HG02623 (cell line): ENCODE results near the gene BICDL1.
A peak's percentile ranks its signal among the peaks of the same experiment; 100 is the strongest.
"Not testable (repeated sequence)": the region's sequence is repeated elsewhere in the genome, so short reads cannot be mapped to it uniquely, and the experiment has no call there.

Experiments
- ATAC-seq: cut with Tn5 transposase; IDR thresholded peaks from one replicate; pipeline ENCODE4 v1.9.1; 2021; ENCODE audit warnings: moderate library complexity; ENCODE audit not compliant: unreplicated experiment

The BICDL1 gene

DNA sequence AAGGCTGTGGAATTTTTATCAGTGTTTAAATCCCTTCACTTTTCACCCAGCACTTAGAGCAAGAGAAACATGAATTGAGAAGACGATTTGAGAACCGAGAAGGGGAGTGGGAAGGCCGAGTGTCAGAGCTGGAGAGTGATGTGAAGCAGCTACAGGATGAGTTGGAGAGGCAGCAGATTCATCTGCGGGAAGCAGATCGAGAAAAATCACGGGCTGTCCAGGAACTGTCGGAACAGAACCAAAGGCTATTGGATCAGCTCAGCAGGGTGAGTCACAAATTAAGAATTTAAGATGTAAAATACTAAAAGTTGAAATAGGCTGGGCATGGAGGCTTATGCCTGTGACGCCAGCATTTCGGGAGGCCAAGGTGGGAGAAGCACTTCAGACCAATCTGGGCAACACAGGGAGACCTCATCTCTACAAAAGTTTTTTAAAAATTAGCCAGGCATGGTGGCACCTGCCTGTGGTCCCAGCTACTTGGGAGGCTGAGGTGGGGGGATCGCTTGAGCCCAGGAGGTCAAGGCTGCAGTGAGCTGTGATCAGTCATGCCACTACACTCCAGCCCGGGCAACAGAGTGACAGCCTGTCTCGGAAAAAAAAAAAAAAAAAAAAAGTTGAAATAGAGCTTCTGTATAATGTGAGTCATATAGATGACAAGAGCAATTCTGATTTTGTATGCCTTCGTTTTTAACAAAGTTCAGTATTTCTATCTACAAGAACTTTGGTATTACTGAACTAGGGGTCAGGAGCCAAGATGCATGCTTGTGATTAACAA, 9.6 kb downstream of the BICDL1 start:
- no peak for ATAC-seq

DNA sequence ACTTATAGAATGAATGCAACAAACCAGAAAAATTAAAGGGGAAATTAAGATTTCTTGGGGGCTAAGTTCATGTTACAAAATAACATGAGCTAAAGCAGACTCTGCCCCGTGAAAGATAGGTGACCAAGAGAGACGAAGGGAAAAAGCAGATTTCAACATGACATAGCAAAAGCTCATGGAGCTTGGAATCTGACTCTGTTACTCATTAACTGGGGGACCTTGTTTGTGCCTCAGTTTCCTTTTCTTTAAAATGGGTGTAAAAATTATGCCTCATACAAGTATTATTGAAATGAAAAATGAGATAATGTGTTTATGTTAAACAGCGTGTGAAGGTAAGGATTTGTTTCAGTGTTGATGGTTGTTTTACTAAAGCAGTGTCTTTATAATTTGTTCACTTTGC, 11.5 kb downstream of the BICDL1 start:
- no peak for ATAC-seq

DNA sequence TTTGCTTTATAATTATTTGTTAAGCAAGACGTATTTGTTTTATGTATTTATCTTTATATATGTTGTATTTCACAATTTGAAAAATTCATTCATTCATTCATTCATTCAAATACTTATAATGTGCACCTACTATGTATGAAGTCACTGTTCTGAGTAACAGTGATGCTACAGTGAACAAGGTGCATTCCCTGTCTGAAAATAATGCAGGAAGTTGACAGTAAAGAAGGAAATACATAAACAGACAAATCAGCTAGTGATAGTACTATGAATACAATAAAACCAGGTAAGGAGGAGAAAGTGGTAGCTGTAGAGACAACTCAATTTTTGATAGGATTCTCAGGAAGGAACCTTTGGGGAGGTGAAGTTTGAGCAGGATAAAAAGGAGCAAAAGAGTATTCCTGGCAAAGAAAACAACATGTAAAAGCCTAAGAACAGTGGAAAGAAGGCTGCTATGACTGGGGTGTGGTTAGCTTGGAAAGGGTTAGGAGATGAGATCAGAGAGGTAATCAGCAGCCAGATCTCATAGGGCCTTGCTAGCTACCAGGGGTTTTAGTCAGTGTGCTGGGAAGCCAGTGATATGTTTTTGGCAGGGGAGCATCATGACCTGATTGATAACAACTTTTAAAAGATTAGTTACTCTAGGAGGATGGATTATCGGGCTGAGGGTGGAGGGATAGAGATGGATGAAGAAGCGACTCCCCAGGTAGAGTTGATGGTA, 17.4 kb downstream of the BICDL1 start:
- ATAC-seq, result no peak

DNA sequence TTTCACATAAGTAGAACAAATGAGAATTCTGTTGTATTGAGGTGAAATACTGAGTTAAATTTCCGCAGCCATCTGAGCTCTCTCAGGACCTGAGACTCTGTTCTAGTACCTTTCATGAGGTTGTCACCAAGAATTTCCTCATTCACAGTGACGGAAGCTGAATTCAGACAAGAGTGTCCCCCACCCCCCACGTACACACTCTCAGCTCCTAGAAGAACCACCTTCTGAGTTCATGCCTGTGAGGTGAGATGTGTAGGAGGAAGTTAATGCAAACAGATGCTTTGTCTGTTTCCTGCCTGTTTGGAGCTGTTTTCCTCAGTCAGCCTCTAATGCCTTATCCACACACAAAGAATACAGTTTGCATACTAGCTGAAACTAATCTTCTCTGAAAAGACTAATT, 18.2 kb downstream of the BICDL1 start:
- ATAC-seq, result no peak

DNA sequence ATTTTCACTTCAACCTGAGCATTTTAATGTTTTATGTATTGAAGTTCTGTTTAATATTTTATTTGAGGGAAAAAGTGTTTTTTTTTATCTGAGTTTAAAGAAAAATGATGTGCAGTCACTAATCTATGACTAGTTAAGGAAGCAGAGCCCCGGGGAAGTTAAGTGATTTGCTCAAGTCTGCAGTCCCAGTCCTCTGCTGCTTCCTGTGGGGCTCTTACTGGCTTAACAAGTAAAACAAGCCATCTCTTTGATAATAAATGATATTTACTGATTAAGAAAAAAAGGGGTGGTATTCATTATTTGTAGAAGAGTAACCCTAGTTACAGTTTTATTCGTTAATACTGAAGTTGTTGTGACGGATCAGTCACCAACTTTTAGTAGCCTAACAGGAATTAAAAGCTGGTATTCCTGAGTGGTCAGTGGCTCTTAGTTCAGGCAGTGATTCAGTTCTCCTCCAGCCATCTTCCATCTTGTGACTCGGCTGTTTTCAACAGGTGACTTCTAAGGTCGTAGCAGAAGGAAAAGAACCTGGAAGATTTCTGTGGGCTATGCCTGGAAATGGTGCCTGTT, 21.7 kb downstream of the BICDL1 start:
- ATAC-seq, result no peak

DNA sequence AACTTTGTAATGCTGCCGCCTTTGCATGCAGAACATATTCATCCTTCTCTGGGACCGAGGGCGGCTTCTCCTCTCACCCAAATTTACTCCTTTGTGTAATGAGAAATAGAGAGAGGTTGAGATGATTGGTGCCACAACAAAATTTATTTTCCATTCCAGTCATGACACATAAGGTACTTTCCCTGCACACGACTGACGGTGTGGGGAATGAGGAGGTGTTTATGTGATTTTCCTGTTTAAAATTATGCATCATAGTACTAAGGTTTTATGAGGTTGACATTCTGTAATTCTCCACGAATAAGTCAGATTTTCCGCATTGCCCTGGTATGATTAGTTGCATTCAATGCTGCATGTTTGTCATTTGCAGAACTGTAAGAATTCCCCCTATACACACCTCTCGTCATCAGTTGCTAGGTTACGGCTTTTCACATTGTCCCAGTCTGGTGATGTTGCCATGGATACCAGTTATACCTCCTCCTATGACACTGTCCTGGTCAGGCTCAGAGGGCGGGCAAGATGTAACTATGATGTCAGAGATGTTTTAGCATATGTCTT, 23.1 kb downstream of the BICDL1 start:
- peak; percentile 75 for ATAC-seq

DNA sequence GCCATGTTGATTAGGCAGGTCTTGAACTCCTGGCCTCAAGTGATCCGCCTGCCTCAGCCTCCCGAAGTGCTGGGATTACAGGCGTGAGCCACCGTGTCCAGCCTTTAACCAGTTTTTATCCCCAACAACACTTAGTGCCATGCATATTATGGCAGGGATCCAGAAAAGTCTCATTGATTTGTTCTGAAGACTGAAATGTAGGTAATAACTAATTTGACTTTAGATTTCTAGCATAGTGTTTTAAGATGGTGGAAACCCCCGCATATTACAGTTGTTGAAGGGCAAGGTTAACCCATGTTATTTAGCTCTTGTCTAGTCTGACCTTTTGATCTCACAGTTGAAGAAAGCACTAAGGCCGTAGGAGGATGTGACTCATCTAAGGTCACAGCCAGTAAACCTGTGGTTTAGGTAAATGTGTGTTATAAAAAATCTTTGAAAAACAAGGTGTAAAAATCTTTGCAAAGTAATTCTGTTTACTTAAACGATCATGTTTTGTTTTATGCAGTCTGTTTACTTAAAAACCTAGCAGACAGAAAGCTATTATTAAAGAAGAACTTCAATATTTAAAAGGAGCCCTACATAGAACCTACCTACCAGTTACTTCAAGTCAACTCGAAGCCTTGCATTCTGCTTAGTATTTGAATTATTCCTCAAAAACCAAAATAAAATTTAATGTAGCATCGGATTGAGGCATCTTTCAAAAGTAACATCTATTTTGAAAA, 24.8 kb downstream of the BICDL1 start:
- ATAC-seq, result peak; percentile 48

DNA sequence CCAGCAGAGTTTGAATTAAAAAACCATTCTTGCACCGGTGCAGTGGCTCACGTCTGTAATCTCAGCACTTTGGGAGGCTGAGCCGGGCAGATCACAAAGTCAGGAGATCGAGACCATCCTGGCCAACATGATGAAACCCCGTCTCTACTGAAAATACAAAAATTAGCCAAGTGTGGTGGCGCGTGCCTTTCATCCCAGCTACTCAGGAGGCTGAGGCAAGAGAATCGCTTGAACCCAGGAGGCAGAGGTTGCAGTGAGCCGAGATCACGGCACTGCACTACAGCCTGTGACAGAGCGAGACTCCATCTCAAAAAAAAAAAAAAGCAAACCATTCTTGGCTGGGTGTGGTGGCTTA, 25.3 kb downstream of the BICDL1 start:
- not testable (repeated sequence) for ATAC-seq

DNA sequence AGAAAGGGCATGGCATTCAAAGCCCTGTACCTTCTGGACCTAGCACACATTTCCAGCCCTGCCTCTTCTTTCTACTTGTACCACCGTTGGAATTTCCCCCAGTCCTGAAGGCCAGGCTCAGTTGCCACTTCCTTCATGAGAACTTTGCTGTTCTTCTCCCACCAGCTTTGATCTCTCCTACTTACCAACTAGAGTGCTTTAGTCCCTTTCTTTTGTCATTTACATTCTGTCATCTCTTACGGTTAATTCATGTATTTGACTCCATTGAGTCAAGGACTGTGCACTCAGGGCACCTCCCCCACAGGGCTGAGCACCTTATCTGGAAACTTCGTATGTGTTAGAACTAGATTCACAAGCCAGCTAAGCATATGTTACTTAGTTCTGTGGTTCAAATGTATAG, 26.3 kb downstream of the BICDL1 start:
- ATAC-seq, result no peak

DNA sequence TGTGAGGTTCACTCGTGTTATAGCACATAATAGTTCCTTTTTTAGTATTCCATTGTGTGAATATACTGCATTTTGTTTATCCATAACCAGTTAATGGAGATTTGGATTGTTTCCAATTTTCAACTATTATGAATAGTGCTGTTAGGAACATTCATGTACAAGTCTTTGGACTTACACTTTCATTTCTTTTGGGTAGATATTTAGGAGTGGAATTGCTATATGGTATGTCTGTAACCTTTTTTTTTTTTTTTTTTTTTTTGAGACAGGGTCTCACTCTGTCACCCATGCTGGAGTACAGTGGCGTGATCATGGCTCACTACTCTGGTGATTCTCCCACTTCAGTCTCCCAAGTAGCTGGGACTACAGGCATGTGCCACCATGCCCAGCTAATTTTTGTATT, 27.2 kb downstream of the BICDL1 start:
- ATAC-seq, result not testable (repeated sequence)

DNA sequence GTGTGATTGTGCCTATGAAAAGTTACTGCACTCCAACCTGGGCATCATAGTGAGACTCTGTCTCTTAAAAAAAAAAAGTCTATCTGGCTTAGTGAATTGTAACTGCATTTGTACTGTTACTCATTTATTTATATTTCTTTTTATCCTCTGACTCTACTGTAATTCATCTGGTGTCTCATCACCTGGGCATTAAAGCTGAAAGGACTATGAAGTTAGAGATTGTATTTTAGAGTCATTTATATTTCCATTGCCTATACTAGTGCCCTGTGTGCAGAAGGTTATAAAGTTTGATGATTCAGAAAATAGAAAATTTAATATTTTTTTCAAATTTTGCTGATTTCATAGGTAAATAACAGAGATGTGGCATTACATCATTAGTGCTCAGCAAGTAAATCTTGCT, 30.2 kb downstream of the BICDL1 start:
- no peak for ATAC-seq

DNA sequence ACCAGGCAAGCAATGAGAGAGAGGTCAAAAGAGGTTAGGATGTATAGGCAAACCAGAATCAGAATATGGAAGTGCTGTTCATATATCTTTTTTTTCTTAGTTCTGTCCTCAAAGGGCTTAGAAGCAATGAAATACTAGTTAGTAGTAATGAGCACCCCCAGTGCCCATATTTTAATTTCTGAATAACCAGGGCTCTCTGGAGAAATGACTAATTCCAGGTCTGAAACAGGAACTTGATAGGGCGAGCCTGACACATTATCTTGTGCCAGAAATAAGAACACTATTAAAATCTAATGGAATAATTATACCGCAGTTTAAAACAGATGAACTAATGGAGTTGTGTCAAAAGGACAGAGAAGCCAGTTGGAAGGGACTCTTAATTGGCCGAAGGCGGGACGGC, 30.9 kb downstream of the BICDL1 start:
- ATAC-seq, result no peak

DNA sequence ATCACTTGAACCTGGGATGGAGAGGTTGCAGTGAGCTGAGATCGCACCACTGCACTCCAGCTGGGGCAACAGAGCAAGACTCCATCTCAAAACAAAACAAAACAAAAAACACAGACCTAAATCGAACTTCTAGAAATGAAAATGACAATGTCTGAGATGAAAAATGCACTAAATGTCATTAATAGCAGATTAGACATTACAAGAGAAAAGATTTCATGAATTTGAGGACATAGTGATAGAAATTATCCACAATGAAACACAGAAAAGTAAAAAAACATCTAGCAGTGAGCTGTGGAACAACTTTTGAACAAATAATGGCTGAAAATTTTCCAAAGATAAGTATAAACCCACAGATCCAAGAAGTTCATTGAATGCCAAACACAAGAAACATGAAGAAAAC, 35.2 kb downstream of the BICDL1 start:
- no peak for ATAC-seq

DNA sequence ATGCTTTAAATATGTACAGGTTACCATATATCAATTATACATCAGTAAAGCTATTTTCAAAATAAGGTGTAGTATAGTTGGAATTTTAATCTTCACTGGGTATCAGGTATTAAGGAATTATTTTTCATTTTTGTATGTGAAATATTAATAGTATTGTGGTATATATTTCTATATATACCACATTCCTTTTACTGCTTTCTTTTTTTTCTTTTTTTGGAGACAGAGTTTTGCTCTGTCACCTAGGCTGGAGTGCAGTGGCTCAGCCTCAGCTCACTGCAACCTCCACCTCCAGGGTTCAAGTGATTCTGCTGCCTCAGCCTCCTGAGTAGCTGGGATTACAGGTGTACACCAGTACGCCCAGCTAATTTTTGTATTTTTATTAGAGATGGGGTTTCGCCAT, 36.6 kb downstream of the BICDL1 start:
- no peak for ATAC-seq

DNA sequence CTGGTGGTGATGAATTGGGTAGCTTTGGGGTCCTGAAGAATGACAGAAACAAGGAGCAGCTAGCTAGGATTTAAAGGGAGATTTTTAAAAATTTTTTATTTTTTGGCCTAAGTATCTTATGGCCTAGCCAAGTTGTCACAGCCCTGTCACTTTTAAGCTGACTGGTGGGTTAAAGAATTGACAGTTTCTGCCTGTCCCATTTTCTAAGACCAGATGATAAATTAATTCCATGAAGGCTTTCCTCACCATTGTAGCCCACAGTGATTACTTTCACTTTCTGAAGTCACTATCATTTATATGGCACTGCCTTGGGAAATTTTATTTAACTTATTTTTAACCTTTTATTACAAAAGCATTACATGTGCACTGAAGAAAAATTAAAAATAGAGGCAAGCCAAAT, 43.2 kb downstream of the BICDL1 start:
- no peak for ATAC-seq

DNA sequence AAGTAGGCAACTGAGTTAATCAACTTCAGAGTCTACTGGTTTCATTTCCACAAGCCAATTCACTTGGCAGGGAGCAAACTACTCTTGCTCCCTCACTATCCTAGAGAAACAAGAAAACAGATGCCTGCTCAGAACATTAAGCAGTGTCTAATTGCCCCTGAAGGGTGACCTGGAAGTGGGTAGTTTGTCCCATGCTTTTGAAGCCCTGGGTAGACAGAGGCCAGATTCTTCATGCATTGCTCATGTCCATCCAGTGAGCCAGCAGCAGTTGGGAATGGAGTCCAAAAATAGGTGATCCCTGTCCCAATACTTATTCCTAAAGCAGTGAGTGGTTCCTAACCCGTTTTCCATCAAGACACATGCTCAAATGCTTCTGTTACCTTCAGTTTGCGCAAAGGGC, 48.8 kb downstream of the BICDL1 start:
- ATAC-seq, result no peak

DNA sequence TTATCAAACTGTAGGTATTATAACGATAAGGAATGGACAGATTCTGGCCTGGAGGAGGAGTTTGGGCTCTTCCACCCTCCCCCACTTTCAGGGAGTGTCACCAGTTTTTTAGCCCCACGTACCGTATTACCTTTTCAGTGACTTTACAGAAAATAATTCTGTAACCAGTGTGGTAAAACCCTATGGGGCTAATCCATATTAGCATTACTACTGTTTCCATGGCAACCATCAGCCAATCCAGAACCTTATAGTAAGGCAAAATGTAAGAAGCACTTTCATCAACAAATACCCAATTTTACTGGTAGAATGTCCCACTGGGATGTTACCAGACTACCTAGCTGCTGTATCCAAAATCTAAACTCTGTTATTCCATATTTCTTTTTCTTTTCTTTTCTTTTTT, 50.7 kb downstream of the BICDL1 start:
- no peak for ATAC-seq

DNA sequence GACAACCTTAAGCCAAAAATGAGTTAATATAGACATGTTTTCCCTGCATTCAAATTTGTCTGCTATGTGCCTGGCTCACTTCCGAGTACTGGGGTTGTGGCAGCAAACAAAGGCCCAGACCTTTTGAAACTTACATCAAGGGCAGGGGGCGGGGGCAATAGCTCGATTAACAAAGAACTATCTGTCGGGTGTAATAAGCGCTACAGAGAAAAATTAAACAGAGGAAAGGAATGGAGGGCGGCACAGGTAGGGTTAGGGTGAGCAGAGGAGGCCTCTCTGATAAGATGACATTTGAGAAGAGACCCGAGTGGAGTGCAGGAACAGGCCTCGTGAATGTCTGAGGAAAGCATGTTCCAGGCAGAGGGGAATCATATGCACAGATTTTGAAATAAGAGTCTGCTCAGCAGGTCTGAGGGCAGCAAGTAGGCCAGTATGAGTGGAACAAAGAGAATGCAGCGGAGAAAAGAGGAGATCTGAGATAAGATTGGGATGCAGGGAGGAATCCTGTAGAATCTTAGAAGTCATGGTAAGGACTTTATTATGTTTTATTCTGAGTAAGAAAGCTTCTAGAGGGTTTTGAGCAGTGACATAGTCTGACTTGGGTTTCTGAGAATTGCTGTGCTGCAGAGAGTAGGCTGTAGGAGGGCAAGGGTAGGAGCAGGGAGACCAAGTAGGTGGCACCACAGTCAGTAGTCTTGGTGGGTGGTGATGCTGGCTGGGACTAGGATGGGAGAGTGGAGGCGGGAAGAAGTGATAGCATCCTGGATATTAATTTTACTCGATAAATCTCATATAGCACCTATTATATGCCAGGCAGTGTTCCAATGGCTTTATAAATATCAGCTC, 52.6 kb downstream of the BICDL1 start:
- ATAC-seq, result no peak

DNA sequence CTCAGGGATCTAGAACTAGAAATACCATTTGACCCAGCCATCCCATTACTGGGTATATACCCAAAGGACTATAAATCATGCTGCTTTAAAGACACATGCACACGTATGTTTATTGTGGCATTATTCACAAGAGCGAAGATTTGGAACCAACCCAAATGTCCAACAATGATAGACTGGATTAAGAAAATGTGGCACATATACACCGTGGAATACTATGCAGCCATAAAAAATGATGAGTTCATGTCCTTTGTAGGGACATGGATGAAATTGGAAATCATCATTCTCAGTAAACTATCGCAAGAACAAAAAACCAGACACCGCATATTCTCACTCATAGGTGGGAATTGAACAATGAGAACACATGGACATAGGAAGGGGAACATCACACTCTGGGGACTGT, 56.3 kb downstream of the BICDL1 start:
- not testable (repeated sequence) for ATAC-seq

DNA sequence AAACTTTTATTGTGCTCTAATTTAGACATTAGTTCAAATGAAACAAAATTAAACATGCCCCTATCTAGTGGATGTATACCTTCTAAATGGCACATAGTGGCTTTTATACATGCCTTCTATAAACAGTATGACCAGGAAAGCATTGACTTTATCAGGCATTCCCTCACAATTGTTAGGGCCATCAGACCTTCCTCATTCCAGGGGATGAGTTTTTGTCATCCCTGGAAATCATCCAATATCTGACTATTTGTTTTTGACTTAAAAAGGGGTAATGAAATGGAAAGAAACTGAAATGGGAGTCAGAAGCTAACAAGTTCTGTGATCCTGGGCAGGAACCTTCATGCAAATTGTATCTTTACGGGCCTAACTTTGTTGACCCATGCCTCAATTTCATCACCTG, 58.0 kb downstream of the BICDL1 start:
- ATAC-seq, result no peak

DNA sequence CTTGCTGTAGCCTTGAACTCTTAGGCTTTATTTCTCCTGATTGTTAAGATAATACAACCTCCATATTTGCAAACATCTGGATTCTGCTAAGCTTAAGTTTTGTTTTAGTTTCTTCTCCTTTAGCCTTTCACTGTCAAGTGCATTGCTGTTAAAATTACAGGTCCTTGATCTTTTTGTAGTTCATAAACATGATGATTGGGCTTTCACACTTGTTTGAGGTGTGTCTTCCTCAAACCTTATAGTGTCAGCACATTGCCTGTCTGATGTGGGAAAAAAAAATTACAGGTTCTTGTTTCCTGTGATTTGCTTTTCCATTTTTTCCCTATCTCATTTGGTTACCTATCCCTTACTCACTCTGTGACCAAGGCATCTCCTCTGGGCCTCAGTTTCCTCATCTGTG, 59.2 kb downstream of the BICDL1 start:
- no peak for ATAC-seq
